OCI-M1 (cell line): ENCODE measurements around the gene PPP6R2.
"Not testable (repeated sequence)": the region's sequence is repeated elsewhere in the genome, so short reads cannot be mapped to it uniquely, and the experiment has no call there.

Source experiments
- DNase-seq: peaks from one replicate; lab custom pipeline; 2025; lab: John Stamatoyannopoulos, UW

The PPP6R2 gene

DNA sequence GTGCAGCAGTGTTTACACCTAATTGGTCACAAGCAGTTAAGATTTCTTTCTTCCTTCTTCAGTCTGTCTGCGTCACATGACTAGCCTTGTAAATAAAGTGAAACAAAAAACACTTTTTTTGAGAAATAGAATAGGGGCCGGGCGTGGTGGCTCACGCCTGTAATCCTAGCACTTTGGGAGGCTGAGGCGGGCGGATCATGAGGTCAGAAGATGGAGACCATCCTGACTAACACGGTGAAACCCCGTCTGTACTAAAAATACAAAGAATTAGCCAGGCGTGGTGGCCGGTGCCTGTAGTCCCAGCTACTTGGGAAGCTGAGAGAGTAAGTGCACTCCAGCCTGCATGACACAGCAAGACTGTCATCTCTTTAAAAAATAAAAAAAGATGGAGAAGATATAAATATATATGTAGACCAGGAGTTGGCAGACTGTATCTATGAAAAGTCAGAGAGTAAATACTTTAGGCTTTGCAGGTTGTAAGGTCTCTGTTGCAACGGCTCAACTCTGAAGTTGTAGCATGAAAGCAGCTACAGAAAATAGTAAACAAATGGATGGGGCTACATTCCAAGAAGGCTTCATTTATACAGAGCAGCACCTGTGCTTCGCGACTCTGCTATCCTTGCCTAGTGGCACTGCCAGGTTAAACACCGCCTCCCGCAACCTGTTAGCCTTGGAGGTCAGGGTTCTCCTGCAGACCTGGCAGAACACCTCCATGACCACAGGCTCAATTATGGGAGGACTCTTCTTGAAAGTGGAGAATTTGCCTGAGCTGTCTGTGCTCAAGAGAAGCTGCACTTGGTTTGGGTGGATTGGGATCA lies 55.9 kb downstream of the PPP6R2 start:
- DNase-seq = peak; percentile 3

DNA sequence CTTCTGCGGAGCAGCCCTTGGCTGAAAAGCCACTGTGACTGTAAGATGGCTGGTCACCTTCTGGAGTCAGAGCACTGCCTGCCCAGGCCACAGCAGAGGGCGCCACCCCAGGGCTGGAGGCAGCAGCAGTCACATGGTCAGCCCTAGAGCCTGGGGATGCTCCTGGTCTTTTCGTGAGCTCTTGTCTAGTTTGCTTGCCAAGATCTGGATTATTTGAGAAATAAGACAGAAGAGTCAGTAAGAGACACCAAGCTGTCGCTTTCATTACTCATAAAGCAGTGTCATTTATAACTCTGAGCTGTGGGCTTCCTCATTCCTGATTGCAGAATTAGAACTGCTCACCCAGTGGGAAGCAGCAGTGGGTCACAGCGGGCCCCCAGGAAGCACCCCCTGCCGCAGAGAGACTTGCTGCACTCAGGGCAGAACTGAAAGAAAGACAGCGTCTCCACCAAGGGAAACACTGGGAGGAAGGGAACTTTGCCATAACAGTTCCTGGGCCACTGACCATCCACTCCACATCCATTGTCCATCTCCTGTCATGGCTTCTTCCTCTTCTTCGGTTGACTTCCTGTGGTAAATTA lies 56.7 kb downstream of the PPP6R2 start:
- DNase-seq = peak; percentile 37

DNA sequence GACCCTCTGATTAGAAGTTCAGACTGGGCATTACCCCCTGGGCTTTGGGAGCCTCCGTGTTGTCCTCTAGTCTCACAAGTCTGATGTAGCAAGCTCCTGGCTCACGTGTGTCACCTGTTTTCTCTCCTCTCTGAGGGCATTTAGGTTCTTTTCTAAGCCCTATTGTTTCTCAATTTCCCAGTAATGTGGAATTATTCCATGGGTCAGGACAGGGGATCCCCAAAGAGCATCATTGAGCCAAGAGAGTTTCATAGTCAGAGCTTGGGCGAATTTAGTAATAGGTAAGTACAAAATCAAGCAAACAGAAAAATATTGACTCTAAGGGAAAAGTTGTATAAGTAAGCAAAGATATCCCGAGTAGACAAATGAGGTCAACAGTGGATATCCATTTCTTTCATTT lies 57.3 kb downstream of the PPP6R2 start:
- no peak for DNase-seq

DNA sequence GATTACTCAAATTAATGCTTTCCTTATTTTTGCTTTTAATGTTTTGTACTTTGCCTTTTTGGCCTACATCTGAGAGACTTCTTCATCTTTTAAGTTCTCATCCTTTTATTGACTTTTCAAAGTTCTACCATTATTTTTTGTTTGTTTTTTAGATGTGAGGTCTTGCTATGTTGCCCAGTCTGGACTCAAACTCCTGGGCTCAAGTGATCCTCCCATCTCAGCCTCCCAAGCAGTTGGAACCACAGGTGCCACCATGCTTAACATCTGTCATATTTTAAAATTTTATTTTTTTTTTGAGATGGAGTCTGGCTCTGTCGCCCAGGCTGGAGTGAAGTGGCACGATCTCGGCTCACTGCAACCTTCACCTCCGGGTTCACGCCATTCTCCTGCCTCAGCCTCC lies 57.8 kb downstream of the PPP6R2 start:
- no peak for DNase-seq

DNA sequence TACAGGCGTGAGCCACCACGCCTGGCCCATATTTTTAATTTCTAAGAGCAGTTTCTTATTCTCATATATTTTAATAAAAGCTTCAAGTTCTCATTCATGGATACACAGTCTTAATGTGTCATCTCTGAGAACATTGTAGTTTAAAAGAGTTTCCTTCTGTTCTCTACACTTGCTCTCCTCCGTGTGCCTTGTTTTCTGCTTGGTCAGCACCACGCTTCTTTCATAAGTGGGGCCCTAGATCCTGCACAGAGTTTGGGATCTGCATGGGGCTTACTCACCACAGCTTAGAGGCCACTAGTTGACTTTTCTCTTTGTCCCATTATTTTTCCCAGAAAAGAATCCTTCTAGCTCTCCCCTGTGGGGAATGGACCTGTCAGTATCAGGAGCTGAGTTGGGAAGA lies 58.8 kb downstream of the PPP6R2 start:
- DNase-seq = no peak

DNA sequence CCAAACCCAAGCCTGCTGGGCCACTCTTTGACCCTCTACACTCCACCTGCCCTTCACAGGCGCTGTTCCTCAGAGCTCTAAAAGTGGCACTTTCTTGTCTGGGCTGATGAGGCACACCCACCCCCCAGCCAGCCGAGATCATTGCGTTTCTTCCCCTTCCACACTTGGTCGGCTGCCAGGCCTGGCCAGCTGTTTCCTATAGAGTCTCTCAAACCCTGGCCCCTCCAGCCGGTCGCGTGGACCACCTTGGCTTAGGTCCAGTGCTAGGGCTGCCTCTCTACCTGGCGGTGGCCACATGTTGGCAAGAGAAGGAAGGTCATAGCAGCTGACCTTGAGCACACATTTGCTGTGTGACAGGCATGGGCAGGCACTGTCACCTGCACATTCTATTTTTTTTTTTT lies 60.6 kb downstream of the PPP6R2 start:
- DNase-seq = no peak

DNA sequence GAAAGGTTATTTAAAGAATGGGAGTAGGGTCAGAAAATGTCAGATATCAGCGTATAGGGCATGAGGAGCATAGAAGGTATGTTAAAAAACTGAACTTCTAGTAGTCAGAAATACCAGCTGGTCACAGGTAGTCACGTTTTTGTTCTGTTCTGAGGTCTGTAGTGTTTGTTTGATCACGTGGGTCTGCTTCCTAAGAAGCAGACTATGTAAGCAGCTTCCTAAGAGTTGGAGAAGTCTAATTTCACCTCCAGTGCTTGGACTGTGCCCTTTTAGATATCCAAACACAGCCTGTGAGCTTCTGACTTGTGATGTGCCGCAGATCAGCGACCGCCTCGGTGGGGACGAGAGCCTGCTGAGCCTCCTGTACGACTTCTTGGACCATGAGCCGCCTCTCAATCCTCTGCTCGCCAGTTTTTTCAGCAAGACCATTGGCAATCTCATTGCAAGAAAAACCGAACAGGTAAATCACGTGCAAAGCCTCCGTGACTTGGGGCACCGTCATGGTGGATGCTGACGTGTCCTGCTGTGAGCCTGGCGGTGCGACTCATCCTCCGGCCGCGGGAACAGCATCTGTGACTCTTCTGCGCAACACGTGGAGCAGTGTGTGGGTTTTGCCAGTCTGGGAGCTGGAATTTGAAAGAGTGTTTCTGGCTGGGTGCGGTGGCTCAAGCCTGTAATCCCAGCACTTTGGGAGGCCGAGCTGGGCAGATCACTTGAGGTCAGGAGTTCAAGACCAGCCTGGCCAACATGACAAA lies 63.5 kb downstream of the PPP6R2 start:
- no peak for DNase-seq

DNA sequence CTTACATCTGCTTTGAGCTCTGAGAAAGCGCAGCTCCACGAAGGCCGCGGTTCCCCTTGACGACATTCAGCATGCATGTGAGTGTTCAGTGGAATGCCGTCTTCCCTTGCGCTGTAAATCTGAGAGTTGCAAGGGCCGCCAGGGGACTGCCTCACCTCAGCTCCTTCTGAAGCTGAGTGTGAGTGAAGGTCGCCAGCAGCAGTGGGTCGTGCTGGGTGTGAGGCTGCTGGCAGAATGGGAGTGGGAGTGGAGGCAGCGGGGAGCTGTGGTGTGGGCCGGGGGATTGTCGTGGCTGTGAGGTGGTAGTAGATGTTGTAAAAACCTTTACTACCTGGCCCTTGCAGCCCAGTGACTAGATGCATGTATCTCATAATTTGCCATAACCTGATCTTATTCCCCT lies 65.2 kb downstream of the PPP6R2 start:
- DNase-seq = no peak

DNA sequence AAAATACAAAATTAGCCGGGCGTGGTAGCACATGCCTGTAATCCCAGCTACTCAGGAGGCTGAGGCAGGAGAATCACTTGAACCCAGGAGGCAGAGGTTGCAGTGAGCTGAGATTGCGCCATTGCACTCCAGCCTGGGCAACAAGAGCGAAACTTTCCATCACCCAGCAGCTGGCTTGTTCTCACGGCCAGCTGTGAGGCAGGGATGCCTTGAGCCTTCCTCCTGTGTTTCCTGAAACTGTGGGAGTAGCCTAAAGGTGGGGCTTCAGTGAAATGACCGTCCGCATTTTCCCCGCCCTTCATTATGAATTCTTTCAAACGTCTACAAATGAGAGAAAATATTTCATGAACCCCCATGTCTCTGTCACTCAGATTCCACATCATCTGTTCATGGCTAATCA lies 65.8 kb downstream of the PPP6R2 start:
- DNase-seq = not testable (repeated sequence)

DNA sequence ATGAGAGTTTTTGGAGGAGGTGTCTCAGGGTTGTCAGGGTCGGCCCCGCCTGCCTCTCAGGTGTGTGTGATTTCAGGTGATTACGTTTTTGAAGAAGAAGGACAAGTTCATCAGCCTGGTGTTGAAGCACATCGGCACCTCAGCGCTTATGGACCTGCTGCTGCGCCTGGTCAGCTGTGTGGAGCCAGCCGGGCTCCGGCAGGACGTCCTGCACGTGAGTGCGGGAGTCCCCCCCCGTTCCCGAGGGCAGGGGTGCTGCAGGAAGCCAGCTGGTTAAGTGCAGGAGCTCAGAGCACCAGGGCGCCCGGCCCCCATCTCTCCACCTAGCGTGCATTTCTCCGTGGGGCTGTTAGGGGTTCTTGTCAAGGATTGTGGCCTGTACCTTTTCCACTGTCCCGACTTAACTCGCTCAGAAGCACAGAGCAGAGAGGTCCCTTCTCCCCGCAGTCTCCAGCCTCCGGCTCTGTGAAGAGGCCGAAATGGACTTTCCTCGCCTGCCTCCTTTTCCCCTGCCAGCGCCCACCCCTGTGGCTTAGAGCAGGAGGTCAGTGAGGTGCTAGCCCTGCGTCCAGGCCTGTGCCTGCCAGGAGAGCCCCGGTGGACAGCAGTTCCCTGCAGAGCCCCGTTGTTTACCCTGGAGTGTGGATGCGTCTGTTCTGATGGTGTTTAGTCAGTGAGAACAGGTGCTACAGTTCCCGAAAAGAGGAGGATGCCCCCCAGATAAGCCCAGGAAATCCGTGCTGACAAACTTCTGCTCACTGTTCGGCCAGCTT lies 71.5 kb downstream of the PPP6R2 start:
- no peak for DNase-seq

DNA sequence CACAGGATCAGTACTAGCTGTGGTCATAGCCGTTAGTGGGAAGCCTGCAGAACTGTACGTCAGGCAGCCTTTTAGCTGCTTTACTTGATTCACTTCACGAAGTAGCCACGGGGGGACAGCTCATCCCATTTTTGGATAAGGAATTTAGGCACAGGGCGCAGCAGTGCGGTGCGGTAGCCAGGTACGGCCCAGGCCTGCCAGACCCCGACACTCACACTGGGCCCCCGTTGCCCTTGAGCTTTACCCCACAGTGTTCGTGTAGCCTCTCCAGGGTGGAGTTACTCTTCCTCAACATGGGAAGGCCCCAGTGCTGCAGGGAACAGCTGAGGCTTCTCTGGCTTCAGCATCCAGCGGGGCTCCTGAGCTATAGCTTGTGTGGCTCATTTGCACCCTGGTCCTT lies 72.3 kb downstream of the PPP6R2 start:
- DNase-seq = no peak

DNA sequence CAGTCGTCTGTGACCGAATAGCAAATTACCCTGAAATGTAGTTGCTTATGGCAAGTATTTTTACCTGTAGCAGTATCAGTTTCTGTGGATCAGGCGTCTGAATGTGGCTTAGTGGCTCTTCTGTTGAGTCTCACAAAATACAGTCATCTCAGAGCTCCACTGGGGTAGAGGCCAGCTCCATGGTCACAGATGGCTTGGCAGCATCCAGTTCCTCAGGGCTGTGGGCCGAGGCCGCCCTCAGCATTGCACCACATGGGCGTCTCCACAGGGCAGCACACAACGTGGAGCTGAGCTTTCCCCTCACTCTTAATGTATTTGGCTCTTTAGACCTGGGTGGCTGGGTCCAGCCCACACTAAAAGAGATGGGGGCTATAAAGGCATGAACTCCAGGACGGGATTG lies 73.9 kb downstream of the PPP6R2 start:
- DNase-seq = no peak

DNA sequence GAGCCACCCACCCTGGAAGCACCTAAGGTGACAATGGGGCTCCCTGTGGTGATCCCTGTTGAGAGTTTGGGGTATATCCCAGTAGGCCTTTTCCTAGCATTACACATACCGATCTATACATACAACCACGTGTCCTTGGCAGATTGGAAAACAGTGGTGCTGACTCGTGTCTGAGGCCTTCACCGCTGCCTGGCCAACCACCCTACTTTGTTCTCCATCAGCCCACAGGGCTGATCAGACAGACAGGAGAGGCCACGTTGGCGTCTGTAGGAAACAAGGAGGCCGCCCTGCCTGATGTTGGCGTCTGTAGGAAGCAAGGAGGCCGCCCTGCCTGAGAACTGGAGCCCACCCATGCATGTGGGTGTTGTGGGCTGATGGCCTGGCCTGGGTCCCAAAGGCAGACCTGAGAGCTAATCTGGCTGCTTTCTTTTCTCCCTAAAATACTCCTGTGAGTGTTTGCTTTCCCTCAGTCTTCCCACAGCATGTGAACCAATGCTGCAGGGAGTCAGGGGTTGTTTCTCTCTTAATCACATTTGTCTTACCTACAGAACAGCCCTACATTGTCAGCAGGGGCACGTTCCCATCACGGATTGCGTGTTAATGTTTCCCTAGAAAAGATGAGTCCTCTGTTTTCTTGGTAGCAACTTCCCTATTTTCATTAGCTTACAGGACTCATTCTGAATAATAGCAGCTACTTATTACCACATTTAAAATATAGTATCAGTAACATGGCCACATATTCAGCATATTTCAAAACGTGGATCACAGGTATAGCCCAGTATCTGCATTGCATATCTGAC lies 74.5 kb downstream of the PPP6R2 start:
- no peak for DNase-seq

DNA sequence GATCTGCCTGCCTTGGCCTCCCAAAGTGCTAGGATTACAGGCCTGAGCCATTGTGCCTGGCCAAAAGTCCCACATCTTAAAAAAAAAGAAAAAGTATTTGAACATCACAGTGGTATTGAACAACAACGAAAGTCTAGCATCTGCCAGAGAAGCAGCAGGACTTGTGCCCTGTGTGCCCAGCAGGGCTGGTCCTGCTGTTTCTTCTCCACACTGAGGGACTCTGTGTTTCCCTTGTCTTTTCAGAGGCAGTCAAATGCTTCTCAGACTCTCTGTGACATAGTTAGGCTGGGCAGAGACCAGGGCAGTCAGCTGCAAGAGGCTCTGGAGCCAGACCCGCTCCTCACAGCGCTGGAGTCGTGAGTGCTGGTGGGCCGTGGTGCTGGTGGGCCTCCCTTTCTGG lies 75.5 kb downstream of the PPP6R2 start:
- no peak for DNase-seq

DNA sequence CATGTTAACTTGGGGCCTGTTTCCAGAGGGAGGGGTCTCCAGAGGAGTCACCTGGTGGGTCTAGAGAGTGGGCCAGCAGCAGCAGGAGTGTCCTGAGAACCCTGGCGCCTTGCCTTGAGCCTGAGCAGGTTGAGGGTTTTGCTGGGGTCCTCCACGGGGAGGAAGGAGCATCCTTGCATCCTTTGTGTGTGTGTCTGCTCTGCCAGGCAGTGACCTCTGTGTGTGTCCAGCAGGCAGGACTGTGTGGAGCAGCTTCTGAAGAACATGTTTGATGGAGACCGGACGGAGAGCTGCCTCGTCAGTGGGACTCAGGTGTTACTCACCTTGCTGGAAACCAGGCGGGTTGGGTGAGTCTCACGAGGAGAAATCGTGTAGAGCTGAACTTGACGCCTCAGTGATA lies 76.0 kb downstream of the PPP6R2 start:
- no peak for DNase-seq

DNA sequence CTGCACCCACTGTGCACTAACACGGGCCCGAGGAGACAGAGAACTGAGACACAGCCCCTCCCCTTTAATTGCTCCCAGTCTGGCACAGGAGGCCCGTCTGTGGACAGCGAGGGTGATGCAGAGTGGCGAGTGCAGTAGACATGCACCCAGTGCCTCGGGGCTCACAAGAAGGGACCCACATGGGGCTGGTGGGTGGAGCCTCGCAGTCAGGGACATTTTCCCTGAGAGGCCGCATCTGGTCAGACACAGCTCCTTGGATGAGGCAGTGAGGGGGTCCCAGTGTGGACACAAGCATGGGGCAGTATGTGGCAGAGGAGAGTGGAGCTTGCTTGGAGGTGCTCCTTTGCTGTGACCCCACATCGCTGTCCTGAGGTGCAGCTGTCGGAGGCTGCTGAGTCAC lies 76.9 kb downstream of the PPP6R2 start:
- DNase-seq = no peak

DNA sequence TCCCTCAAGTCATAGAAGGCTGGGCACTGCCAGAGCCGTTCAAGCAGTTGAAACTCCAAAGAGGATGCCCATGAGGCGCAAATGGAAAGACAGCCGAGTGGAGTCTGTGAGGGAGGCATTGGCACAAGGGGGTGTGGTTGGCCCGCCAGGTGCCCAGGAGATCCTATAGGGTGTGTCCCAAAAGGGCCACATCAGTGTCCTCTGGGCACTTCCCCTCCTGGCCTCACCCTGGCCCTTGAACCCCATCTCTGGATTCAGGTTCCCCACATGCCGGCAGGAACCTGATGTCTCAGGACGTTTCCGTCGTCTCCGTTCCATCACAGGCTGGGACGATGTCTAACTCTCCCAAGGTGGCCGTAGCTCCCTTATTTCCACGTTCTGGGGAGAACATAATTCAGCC lies 77.5 kb downstream of the PPP6R2 start:
- DNase-seq = no peak

DNA sequence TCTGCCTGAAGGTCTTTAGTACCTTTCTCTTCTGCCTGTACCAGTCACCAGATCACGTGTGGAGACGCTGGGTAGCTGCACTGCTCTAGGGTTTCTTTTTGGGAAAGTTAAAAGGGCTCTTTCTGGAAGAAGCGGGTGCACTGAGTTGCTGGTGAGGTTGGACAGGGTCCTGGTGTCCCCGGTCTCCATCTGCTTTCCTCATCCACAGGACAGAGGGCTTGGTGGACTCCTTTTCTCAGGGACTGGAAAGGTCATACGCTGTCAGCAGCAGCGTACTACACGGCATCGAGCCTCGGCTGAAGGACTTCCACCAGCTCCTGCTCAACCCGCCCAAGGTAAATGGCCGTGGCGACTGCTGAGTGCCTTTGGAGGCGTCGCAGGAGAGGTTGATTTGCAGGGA lies 78.9 kb downstream of the PPP6R2 start:
- no peak for DNase-seq

DNA sequence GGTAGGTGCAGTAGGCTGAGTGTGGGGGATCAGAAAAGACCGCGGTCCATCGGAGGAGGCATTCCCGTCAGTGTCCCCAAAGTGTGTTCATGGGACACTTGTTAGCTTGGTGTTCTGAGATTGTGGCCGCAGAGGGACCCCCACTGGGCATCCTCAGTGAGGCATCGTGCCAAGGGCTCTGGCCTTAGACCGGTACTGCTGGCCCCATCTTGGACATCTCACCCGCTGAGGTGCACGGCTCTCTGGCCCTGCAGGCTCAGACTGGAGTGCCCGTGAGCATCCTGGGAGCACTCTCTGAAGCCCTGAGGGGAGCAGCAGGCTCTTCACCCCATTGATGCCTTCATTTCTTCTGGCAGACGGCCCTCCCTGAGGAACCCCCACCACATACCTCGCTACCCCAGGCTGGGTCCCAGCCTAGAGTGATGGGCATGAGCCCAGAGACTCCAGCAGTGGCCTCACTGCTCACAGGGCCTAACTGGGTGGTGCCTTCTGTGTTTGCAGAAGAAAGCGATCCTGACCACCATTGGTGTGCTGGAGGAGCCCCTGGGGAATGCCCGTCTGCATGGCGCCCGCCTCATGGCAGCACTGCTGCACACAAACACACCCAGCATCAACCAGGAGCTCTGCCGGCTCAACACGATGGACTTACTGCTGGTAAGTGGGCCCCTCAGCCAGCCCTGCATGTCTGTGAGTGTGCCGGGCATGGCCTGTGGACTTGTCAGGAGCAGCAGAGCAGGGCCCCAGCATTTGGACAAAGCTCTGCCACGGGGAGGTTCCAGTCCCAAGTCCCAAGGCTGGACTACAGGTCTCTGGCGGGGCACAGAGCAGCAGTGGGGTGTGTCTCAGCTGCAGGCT lies 80.1 kb downstream of the PPP6R2 start:
- DNase-seq = no peak

DNA sequence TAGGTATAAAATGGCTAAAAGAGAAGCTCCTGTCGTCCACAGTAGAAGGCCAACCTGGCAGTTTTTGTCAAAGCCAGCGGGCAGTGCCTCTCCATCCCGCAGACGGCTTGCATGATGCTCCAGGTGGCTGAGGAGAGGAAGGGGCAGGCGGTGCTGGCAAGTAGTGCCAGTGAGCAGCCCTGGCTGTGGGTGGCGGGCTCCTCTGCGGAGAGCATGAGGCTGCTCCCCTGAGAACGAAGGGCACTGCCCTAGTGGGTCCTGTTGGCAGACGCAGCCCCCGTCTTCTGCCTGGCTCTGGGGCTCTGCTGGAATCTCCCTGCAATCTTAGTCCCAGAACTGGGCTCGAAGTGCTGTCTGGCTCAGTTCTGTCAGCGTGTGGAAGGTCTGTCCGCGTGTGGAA lies 80.8 kb downstream of the PPP6R2 start:
- DNase-seq = no peak
